ENCODE measurements around the gene METTL23.
"Not testable (repeated sequence)": the region's sequence is repeated elsewhere in the genome, so short reads cannot be mapped to it uniquely, and the experiment has no call there.

METTL23 gene

DNA sequence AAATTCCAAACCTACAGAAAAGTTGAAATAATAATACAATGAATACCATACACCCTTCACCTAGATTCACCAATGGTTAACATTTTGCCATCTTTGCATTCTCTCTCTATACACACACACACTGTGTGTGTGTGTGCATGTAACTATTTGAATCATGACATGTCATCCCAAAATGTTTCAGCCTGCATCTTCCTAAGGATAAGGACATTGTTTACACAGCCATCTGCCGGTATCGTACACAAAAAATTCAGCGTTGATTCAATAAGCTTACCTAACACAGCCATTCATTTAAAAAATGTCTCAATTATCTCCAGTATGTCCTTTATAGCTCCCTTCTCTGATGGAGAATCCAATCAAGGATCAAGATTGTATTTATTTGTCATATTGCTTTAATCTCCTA lies 19.8 kb upstream of the METTL23 start:
- Histone ChIP-seq H3K27me3 (ENCODE audit: control insufficient read depth in 1 of 2, insufficient read depth in 2 of 2, low read length in 2 of 2) (no peaks in the 10 kb centered on the region), H3K36me3 (ENCODE audit: control insufficient read depth in 1 of 2, insufficient read depth in 2 of 2, low read length in 2 of 2) (no peaks in the 10 kb centered on the region), H3K9ac (ENCODE audit: low read depth in 1 of 2, low read length in 2 of 2) (no peak overlapping the region), H3K4me1 (ENCODE audit: control insufficient read depth in 1 of 2, insufficient read depth in 2 of 2, low read length in 2 of 2) (peaks cover 12 to 13% of the 10 kb centered on the region in 2 donors), H3K27ac (ENCODE audit: low read depth, low read length) (no peak overlapping the region), H3K4me3 (ENCODE audit: low read depth in 1 of 2, low read length in 2 of 2) (no peak overlapping the region), H3K9me3 (ENCODE audit: control insufficient read depth in 1 of 2, low read length in 2 of 2) (no peaks in the 10 kb centered on the region)

- Histone ChIP-seq H3K9ac (ENCODE audit: low read depth in 1 of 2, low read length in 2 of 2) (peak overlapping the region in 1 of 2 donors; percentile 17), H3K27ac (ENCODE audit: low read depth, low read length) (peak overlapping the region; percentile 50), H3K36me3 (ENCODE audit: control insufficient read depth in 1 of 2, insufficient read depth in 2 of 2, low read length in 2 of 2) (peaks cover 0 to 8% of the 10 kb centered on the region in 2 donors), H3K4me3 (ENCODE audit: low read depth in 1 of 2, low read length in 2 of 2) (no peak overlapping the region), H3K9me3 (ENCODE audit: control insufficient read depth in 1 of 2, low read length in 2 of 2) (no peaks in the 10 kb centered on the region), H3K4me1 (ENCODE audit: control insufficient read depth in 1 of 2, insufficient read depth in 2 of 2, low read length in 2 of 2) (peaks cover 12 to 13% of the 10 kb centered on the region in 2 donors), H3K27me3 (ENCODE audit: control insufficient read depth in 1 of 2, insufficient read depth in 2 of 2, low read length in 2 of 2) (no peaks in the 10 kb centered on the region)
Observed at GRCh38 chr17:76707985-76708807, 18.4 kb upstream of the METTL23 start.

DNA sequence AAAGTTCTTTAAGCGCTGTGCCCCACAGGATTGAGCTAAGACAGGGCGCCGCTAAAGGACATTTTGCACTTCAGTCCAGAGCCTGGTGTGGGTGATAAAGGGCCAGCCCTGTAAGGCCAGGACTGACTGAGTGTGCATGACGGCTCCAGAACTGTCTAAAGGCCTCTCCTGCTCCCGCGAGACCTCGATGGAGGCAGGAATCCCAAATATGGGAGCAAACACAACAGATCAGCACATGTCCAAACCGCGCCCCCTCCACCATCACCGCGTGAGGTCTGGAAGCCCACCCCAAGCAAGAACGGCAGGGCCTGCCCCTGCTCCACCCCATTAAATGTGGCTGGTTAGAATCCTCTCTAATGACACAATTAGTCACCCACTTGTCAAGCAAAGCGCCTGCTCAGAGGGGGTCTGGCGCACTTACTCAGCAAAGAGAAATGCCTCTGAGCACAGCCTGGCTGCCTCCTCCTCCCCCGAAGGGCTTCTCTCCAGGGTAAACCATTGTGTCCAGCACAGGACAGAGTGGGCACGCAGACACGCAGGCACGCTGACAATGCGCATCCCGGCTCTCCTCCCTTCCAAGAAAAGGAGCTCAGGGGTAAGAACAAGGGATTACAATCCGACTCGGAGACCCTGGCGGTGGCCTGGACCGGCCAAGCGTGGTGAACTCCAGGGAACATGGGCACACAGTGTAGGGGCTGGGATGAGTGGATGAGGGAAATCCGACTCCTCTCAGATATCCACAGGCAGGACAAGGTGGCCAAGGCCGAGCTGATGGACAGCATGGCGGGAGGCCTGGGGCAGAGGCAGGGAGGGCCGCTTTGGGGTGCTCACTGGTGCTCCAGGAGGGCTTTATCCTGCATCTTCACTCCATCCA lies 17.3 kb upstream of the METTL23 start:
- Histone ChIP-seq H3K4me1 (ENCODE audit: control insufficient read depth in 1 of 2, insufficient read depth in 2 of 2, low read length in 2 of 2) (peaks cover 12 to 13% of the 10 kb centered on the region in 2 donors), H3K36me3 (ENCODE audit: control insufficient read depth in 1 of 2, insufficient read depth in 2 of 2, low read length in 2 of 2) (peaks cover 0 to 17% of the 10 kb centered on the region in 2 donors), H3K27ac (ENCODE audit: low read depth, low read length) (peak overlapping the region; percentile 86), H3K27me3 (ENCODE audit: control insufficient read depth in 1 of 2, insufficient read depth in 2 of 2, low read length in 2 of 2) (no peaks in the 10 kb centered on the region), H3K9ac (ENCODE audit: low read depth in 1 of 2, low read length in 2 of 2) (peak overlapping the region; percentile 64 to 70), H3K9me3 (ENCODE audit: control insufficient read depth in 1 of 2, low read length in 2 of 2) (no peaks in the 10 kb centered on the region), H3K4me3 (ENCODE audit: low read depth in 1 of 2, low read length in 2 of 2) (peak overlapping the region; percentile 31 to 61)

GRCh38 chr17:76709951-76710862 lies 16.4 kb upstream of the METTL23 start:
- Histone ChIP-seq H3K27ac (ENCODE audit: low read depth, low read length) (peak overlapping the region; percentile 86), H3K9ac (ENCODE audit: low read depth in 1 of 2, low read length in 2 of 2) (peak overlapping the region; percentile 64 to 70), H3K4me3 (ENCODE audit: low read depth in 1 of 2, low read length in 2 of 2) (peak overlapping the region; percentile 31 to 61), H3K4me1 (ENCODE audit: control insufficient read depth in 1 of 2, insufficient read depth in 2 of 2, low read length in 2 of 2) (peaks cover 15 to 16% of the 10 kb centered on the region in 2 donors), H3K36me3 (ENCODE audit: control insufficient read depth in 1 of 2, insufficient read depth in 2 of 2, low read length in 2 of 2) (peaks cover 0 to 19% of the 10 kb centered on the region in 2 donors)
- H3K27me3 ChIP-seq (ENCODE audit: control insufficient read depth in 1 of 2, insufficient read depth in 2 of 2, low read length in 2 of 2); H3K9me3 ChIP-seq (ENCODE audit: control insufficient read depth in 1 of 2, low read length in 2 of 2): not testable (repeated sequence)

DNA sequence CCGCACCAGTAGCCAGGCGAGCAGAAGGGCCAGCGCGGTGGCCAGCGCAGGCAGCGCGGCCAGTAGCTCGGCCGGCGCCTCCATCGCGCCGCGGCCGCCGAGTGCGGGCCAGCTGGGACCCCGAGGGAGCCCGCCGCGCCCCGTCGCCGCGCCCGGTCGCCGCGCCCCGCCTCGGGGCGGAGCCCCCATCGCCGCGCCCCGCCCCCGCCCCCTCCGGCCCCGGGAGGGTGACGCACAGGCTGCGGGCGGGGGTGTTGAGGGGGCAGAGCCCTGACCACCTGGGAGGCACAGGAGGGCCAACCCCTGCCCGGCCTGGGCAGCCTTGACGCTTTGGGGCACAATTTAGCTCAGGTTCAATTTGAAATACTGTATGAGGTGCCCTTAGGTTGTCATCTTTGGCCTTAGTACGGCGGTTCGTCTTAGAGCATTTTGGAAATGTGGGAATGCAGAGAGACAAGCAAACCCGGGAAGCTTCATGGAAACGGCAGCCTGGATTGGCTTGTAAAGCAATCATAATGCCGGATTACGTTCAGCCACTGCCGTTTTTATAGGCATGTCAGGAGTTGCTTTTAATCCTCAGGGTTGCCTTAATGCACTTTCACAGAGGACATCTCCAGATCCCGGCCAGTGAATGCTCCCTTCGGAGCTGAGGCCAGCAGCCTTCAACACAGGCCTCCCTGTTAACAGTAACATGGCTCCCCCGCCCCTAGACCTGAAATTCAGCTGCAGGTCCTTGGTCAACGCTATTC lies 15.6 kb upstream of the METTL23 start, which contains the start of gene MXRA7:
Gene MXRA7 (minus strand): TSS at position 103 of the 749 bp plus-strand sequence. CDS start 19 bp downstream, at position 84.
- Histone ChIP-seq H3K36me3 (ENCODE audit: control insufficient read depth in 1 of 2, insufficient read depth in 2 of 2, low read length in 2 of 2) (peaks cover 2 to 27% of the 10 kb centered on the region in 2 donors), H3K4me3 (ENCODE audit: low read depth in 1 of 2, low read length in 2 of 2) (peak within 1 kb of the TSS; percentile 62 to 66), H3K9ac (ENCODE audit: low read depth in 1 of 2, low read length in 2 of 2) (peak within 1 kb of the TSS; percentile 64 to 70), H3K4me1 (ENCODE audit: control insufficient read depth in 1 of 2, insufficient read depth in 2 of 2, low read length in 2 of 2) (peaks cover 21 to 23% of the 10 kb centered on the region in 2 donors), H3K27me3 (ENCODE audit: control insufficient read depth in 1 of 2, insufficient read depth in 2 of 2, low read length in 2 of 2) (no peaks in the 10 kb centered on the region), H3K9me3 (ENCODE audit: control insufficient read depth in 1 of 2, low read length in 2 of 2) (no peaks in the 10 kb centered on the region), H3K27ac (ENCODE audit: low read depth, low read length) (peak within 1 kb of the TSS; percentile 86)

- H3K27me3 ChIP-seq (ENCODE audit: control insufficient read depth in 1 of 2, insufficient read depth in 2 of 2, low read length in 2 of 2); H3K9ac ChIP-seq (ENCODE audit: low read depth in 1 of 2, low read length in 2 of 2); H3K9me3 ChIP-seq (ENCODE audit: control insufficient read depth in 1 of 2, low read length in 2 of 2); H3K27ac ChIP-seq (ENCODE audit: low read depth, low read length); H3K4me3 ChIP-seq (ENCODE audit: low read depth in 1 of 2, low read length in 2 of 2): not testable (repeated sequence)
- peaks cover 25 to 33% of the 10 kb centered on the region in 2 donors for H3K4me1 ChIP-seq (ENCODE audit: control insufficient read depth in 1 of 2, insufficient read depth in 2 of 2, low read length in 2 of 2)
- H3K36me3 ChIP-seq (ENCODE audit: control insufficient read depth in 1 of 2, insufficient read depth in 2 of 2, low read length in 2 of 2) = peaks cover 5 to 40% of the 10 kb centered on the region in 2 donors
Observed at GRCh38 chr17:76712321-76712720, 14.3 kb upstream of the METTL23 start.

- Histone ChIP-seq H3K9me3 (ENCODE audit: control insufficient read depth in 1 of 2, low read length in 2 of 2) (no peaks in the 10 kb centered on the region), H3K4me3 (ENCODE audit: low read depth in 1 of 2, low read length in 2 of 2) (no peak overlapping the region), H3K27me3 (ENCODE audit: control insufficient read depth in 1 of 2, insufficient read depth in 2 of 2, low read length in 2 of 2) (no peaks in the 10 kb centered on the region), H3K4me1 (ENCODE audit: control insufficient read depth in 1 of 2, insufficient read depth in 2 of 2, low read length in 2 of 2) (peaks cover 22 to 33% of the 10 kb centered on the region in 2 donors), H3K9ac (ENCODE audit: low read depth in 1 of 2, low read length in 2 of 2) (no peak overlapping the region), H3K36me3 (ENCODE audit: control insufficient read depth in 1 of 2, insufficient read depth in 2 of 2, low read length in 2 of 2) (peaks cover 13 to 52% of the 10 kb centered on the region in 2 donors), H3K27ac (ENCODE audit: low read depth, low read length) (no peak overlapping the region)
Observed at GRCh38 chr17:76713765-76714164, 12.9 kb upstream of the METTL23 start.

DNA sequence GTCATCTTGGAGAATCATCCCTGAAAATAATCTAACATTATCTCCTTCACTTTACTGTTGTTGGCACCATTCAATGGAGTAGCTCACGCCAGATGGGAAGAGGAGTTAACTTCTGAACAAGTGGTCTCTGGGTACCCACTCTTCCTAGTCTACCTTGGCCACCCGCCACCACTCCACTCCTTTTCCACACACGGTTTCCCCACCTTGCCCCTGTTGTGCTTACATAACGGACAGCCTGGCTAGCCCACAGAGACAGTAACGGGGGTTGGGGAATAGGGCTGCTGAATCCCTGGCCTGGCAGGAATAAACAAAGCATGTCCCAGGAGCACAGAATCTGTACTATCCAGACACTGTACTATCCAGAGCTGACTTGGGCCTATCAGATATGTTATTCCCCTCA lies 12.3 kb upstream of the METTL23 start:
- Histone ChIP-seq H3K9ac (ENCODE audit: low read depth in 1 of 2, low read length in 2 of 2) (no peak overlapping the region), H3K4me3 (ENCODE audit: low read depth in 1 of 2, low read length in 2 of 2) (no peak overlapping the region), H3K9me3 (ENCODE audit: control insufficient read depth in 1 of 2, low read length in 2 of 2) (no peaks in the 10 kb centered on the region), H3K27ac (ENCODE audit: low read depth, low read length) (no peak overlapping the region), H3K27me3 (ENCODE audit: control insufficient read depth in 1 of 2, insufficient read depth in 2 of 2, low read length in 2 of 2) (no peaks in the 10 kb centered on the region), H3K36me3 (ENCODE audit: control insufficient read depth in 1 of 2, insufficient read depth in 2 of 2, low read length in 2 of 2) (peaks cover 16 to 58% of the 10 kb centered on the region in 2 donors), H3K4me1 (ENCODE audit: control insufficient read depth in 1 of 2, insufficient read depth in 2 of 2, low read length in 2 of 2) (peaks cover 22 to 33% of the 10 kb centered on the region in 2 donors)
